ENCODE measurements around the gene HDAC4. TPM values are rescaled to one million over a fixed set of nuclear protein-coding genes. Genes with fewer than 3 reads are reported as not detected.
A peak's percentile ranks its signal among the peaks of the same experiment; 100 is the strongest.

The HDAC4 gene
- total RNA-seq, 1 experiment from 2014 or later, result 21.8 TPM

DNA sequence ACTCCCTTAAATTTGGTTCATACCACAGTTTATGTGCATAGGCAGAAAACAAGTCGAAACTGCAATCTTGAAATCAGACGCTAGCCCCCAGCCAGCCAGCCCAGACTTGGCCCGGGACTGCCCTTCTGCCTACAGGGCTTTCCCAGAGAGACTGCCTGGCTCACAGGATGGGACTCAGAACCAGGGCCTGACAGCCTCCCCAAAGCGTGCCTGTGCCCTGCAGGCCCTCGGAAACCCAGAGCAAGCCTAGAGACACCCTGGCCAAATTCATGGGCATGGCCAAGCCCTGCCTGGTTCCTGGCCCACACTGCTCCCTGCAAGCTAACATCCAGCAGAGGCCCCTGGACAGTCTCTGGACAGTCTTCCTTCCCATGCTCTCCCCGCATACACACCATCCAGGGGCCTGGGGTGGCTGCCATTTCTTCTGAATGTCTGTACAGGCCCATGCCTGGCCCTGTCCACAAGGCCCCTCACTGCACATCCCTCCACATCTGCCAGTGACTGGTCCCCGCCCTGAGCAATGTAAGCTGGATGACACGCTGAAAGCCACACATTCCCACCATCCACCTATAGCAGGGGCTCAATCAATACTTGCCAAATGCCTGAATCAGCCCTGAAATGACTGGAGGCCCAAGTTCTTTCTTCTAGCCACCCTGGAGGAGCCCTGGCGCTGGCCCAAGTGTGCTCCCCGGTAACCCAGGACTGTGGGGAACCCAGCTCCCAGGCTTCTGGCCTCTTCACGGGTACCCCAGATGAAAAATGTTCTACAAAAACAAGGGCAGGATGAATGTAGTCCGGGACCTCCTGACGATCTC, 73.1 kb downstream of the HDAC4 start:
- no peak overlapping the region for H3K4me3 Mint-ChIP-seq (ENCODE audit: unreplicated experiment)
- peaks cover 13% of the 10 kb centered on the region for H3K36me3 Mint-ChIP-seq (ENCODE audit: insufficient read depth, unreplicated experiment)
- H3K9me3 Mint-ChIP-seq (ENCODE audit: unreplicated experiment), result no peaks in the 10 kb centered on the region
- DNase-seq (ENCODE audit: unreplicated experiment), result no peak
- no peak for TF ChIP-seq CTCF (IDR thresholded peaks at IDR 0.05; ENCODE audit: unreplicated experiment)
- ChIA-PET CTCF (no interaction called here), POLR2A (no interaction called here)
- intact Hi-C loops (cut with micrococcal nuclease), result no loop called here
- H3K4me1 Mint-ChIP-seq (ENCODE audit: insufficient read depth, unreplicated experiment), result peaks cover 6% of the 10 kb centered on the region
- BruUV-seq (replicated peaks), result no TSS peak
- H3K27me3 Mint-ChIP-seq (ENCODE audit: insufficient read depth, unreplicated experiment), result no peaks in the 10 kb centered on the region
- H3K27ac Mint-ChIP-seq (ENCODE audit: low read depth, unreplicated experiment), result no peak overlapping the region

DNA sequence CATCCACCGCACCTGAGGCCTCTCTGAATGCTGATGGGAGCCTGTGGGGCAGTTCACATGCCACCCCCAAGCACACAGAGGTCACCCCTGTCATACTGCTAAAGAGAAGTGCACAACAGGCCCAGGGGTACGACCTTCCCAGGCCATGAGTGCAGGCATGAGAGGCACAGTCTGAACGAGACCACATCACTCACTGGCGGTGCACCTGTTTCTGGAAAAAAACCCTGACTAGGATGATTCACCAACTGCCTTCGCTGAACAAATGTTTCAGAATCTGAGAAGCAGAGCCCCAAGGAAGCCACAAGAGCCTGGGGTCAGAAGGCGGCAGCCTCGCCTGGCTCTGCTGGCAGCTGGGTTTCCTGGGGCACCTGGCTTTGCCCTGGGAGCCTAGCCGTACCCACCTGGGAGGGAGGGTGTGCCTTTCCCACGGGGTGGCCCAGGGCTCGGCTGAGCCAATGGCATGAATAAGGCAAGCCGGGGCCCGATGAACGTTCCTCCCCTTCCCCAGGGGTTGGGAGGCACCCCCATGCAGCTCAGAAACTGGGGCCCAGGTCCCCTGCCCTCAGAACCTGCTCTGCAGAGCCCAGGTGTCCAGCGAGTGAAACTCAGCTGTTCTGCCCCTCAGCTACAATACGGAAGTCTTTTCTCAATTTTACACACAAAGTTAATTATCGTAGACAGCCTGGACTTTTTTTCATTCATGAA, 73.8 kb downstream of the HDAC4 start:
- intact Hi-C loops (cut with micrococcal nuclease), result no loop called here
- POLR2A ChIA-PET, result no interaction called here
- peaks cover 13% of the 10 kb centered on the region for H3K36me3 Mint-ChIP-seq (ENCODE audit: insufficient read depth, unreplicated experiment)
- H3K27ac Mint-ChIP-seq (ENCODE audit: low read depth, unreplicated experiment), result no peak overlapping the region
- BruUV-seq (replicated peaks), result no TSS peak
- peak; percentile 25 for DNase-seq (ENCODE audit: unreplicated experiment)
- TF ChIP-seq CTCF (IDR thresholded peaks at IDR 0.05; ENCODE audit: unreplicated experiment), result no peak
- H3K4me3 Mint-ChIP-seq (ENCODE audit: unreplicated experiment), result no peak overlapping the region
- CTCF ChIA-PET, result no interaction called here
- H3K9me3 Mint-ChIP-seq (ENCODE audit: unreplicated experiment), result no peaks in the 10 kb centered on the region
- peaks cover 8% of the 10 kb centered on the region for H3K4me1 Mint-ChIP-seq (ENCODE audit: insufficient read depth, unreplicated experiment)
- H3K27me3 Mint-ChIP-seq (ENCODE audit: insufficient read depth, unreplicated experiment), result no peaks in the 10 kb centered on the region

DNA sequence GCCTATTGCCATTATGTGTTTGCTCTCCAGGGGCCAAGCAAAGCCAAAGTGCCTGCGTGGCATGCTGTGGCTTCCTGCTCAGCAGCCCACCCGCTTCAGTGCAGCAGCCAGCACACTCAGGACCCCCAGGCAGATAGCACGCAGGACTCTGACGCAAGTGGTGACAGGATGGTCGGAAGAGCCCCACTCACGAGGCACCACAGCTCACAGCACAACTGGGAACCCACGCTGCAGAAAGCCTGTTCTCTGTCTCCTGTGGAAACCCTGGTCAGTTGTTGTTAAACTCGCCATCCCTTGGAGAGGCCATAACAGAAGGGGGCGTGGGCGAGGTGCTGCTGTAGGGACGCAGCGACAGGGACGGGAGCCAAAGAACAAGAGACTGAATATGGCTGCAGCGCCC, 76.4 kb downstream of the HDAC4 start:
- no peaks in the 10 kb centered on the region for H3K9me3 Mint-ChIP-seq (ENCODE audit: unreplicated experiment)

More for the DNA sequence above, 76.4 kb downstream of the HDAC4 start:
- H3K4me3 Mint-ChIP-seq (ENCODE audit: unreplicated experiment), result no peak overlapping the region
- BruUV-seq (replicated peaks), result no TSS peak
- ChIA-PET POLR2A (no interaction called here), CTCF (no interaction called here)
- no peak for TF ChIP-seq CTCF (IDR thresholded peaks at IDR 0.05; ENCODE audit: unreplicated experiment)
- DNase-seq (ENCODE audit: unreplicated experiment), result no peak
- intact Hi-C loops (cut with micrococcal nuclease), result no loop called here
- no peak overlapping the region for H3K27ac Mint-ChIP-seq (ENCODE audit: low read depth, unreplicated experiment)
- peaks cover 8% of the 10 kb centered on the region for H3K4me1 Mint-ChIP-seq (ENCODE audit: insufficient read depth, unreplicated experiment)
- no peaks in the 10 kb centered on the region for H3K27me3 Mint-ChIP-seq (ENCODE audit: insufficient read depth, unreplicated experiment)
- peaks cover 7% of the 10 kb centered on the region for H3K36me3 Mint-ChIP-seq (ENCODE audit: insufficient read depth, unreplicated experiment)
